SK-N-SH treated with all-trans-retinoic acid at 6 μM for 48 hours (cell line): ENCODE results near the gene DCBLD1.
"Not testable (repeated sequence)": the region's sequence is repeated elsewhere in the genome, so short reads cannot be mapped to it uniquely, and the experiment has no call there.

ENCODE experiments used
- ATAC-seq: fragments of 200-7000 bp; cut with Tn5 transposase; 3 replicates; pipeline ENCODE4 v1.9.1; 2020; ENCODE audit warnings: mild to moderate bottlenecking, moderate library complexity
- ARNTL ChIP-seq: fragments of 450-650 bp; formaldehyde crosslinking; IDR thresholded peaks from 2 replicates; pipeline ENCODE4 v1.5.0; 2020; ENCODE audit warnings: low read depth, mild to moderate bottlenecking, moderate library complexity, borderline replicate concordance
- BACH2 ChIP-seq: fragments of 250-450 bp; sonication (Bioruptor Pico); IDR thresholded peaks from 2 replicates; pipeline ENCODE4 v1.9.0; 2021; ENCODE audit warnings: mild to moderate bottlenecking, borderline replicate concordance
- CREB5 ChIP-seq: fragments of 250-450 bp; sonication (Bioruptor Pico); IDR thresholded peaks from 2 replicates; pipeline ENCODE4 v1.5.1; 2020; ENCODE audit warnings: low read depth, mild to moderate bottlenecking, moderate library complexity
- CSDC2 ChIP-seq: fragments of 250-450 bp; sonication (Bioruptor Pico); IDR thresholded peaks from 2 replicates; pipeline ENCODE4 v1.5.0; 2020; ENCODE audit warnings: mild to moderate bottlenecking, moderate library complexity
- CSRNP3 ChIP-seq: fragments of 250-450 bp; sonication (Bioruptor Pico); IDR thresholded peaks from 2 replicates; pipeline ENCODE4 v1.5.1; 2021; ENCODE audit warnings: mild to moderate bottlenecking, moderate library complexity
- ESRRG ChIP-seq: fragments of 250-450 bp; sonication (Bioruptor Pico); IDR thresholded peaks from 2 replicates; pipeline ENCODE4 v1.6.1; 2021; ENCODE audit warnings: mild to moderate bottlenecking
- GLIS3 ChIP-seq: fragments of 250-450 bp; sonication (Bioruptor Pico); IDR thresholded peaks from 2 replicates; pipeline ENCODE4 v1.5.0; 2020; ENCODE audit warnings: mild to moderate bottlenecking, moderate library complexity
- ISL1 ChIP-seq: fragments of 250-450 bp; sonication (Bioruptor Pico); IDR thresholded peaks from 2 replicates; pipeline ENCODE4 v2.1.2; 2022; ENCODE audit warnings: mild to moderate bottlenecking, moderate library complexity
- OSR1 ChIP-seq: fragments of 250-450 bp; sonication (Bioruptor Pico); IDR thresholded peaks from 2 replicates; pipeline ENCODE4 v1.8.0; 2022; ENCODE audit warnings: moderate library complexity, mild to moderate bottlenecking, inconsistent platforms
- PATZ1 ChIP-seq: fragments of 250-450 bp; sonication (Bioruptor Pico); IDR thresholded peaks from 2 replicates; pipeline ENCODE4 v1.8.0; 2020; ENCODE audit warnings: mild to moderate bottlenecking, moderate library complexity, borderline replicate concordance
- PPARA ChIP-seq: fragments of 250-450 bp; sonication (Bioruptor Pico); IDR thresholded peaks from 2 replicates; pipeline ENCODE4 v1.5.0; 2020; ENCODE audit warnings: mild to moderate bottlenecking, borderline replicate concordance
- RARB ChIP-seq: fragments of 250-450 bp; sonication (Bioruptor Pico); IDR thresholded peaks from 2 replicates; pipeline ENCODE4 v1.8.0; 2021; ENCODE audit warnings: mild to moderate bottlenecking, moderate library complexity
- SNAI2 ChIP-seq: fragments of 250-450 bp; sonication (Bioruptor Pico); IDR thresholded peaks from 2 replicates; pipeline ENCODE4 v1.5.0; 2020; ENCODE audit warnings: mild to moderate bottlenecking, moderate library complexity
- TCF4 ChIP-seq: fragments of 250-450 bp; sonication (Bioruptor Pico); IDR thresholded peaks from 2 replicates; pipeline ENCODE4 v1.8.0; 2021; ENCODE audit warnings: mild to moderate bottlenecking, moderate library complexity, borderline replicate concordance
- TOX ChIP-seq: fragments of 250-450 bp; sonication (Bioruptor Pico); IDR thresholded peaks from 2 replicates; pipeline ENCODE4 v1.8.0; 2021; ENCODE audit warnings: mild to moderate bottlenecking, moderate library complexity, borderline replicate concordance
- ZC3H10 ChIP-seq: fragments of 250-450 bp; sonication (Bioruptor Pico); IDR thresholded peaks from 2 replicates; pipeline ENCODE4 v1.5.1; 2021; ENCODE audit warnings: mild to moderate bottlenecking, moderate library complexity
- ZFP30 ChIP-seq: fragments of 450-650 bp; formaldehyde crosslinking; IDR thresholded peaks from 2 replicates; pipeline ENCODE4 v1.5.0; 2022; ENCODE audit warnings: mild to moderate bottlenecking, moderate library complexity
- ZNF565 ChIP-seq: fragments of 450-650 bp; formaldehyde crosslinking; conservative IDR thresholded peaks from 2 replicates; pipeline ENCODE4 v1.5.0; 2020; ENCODE audit warnings: low read depth, mild to moderate bottlenecking, moderate library complexity
- ZNF70 ChIP-seq: fragments of 450-650 bp; formaldehyde crosslinking; IDR thresholded peaks from 2 replicates; pipeline ENCODE4 v1.5.0; 2020; ENCODE audit warnings: mild to moderate bottlenecking, moderate library complexity
- ZNF8 ChIP-seq: fragments of 450-650 bp; formaldehyde crosslinking; IDR thresholded peaks from 2 replicates; pipeline ENCODE4 v1.5.0; 2020; ENCODE audit warnings: mild to moderate bottlenecking, moderate library complexity
- TF ChIP-seq, protein P1 (sequence below): fragments of 250-450 bp; sonication (Bioruptor Pico); IDR thresholded peaks from 2 replicates; pipeline ENCODE4 v1.8.0; 2021; ENCODE audit warnings: low read depth, mild to moderate bottlenecking, moderate library complexity, borderline replicate concordance
- TF ChIP-seq, protein P2 (sequence below): fragments of 250-450 bp; sonication (Bioruptor Pico); IDR thresholded peaks from 2 replicates; pipeline ENCODE4 v1.5.0; 2020; ENCODE audit warnings: mild to moderate bottlenecking, moderate library complexity

Gene DCBLD1

GRCh38 chr6:117464700-117465099 lies 17.8 kb upstream of the DCBLD1 start:
- TF ChIP-seq ESRRG (CRISPR knock-in tag) (no peak), CSRNP3 (CRISPR knock-in tag) (no peak)
- ATAC-seq = peak; percentile 45

- TF ChIP-seq TOX = no peak
- TF ChIP-seq ZNF8 (CRISPR knock-in tag) = no peak
- no peak for TF ChIP-seq CSDC2 (CRISPR knock-in tag)
- no peak for TF ChIP-seq SNAI2 (CRISPR knock-in tag)
- TF ChIP-seq ARNTL (CRISPR knock-in tag) = no peak
- TF ChIP-seq, protein P1, sequence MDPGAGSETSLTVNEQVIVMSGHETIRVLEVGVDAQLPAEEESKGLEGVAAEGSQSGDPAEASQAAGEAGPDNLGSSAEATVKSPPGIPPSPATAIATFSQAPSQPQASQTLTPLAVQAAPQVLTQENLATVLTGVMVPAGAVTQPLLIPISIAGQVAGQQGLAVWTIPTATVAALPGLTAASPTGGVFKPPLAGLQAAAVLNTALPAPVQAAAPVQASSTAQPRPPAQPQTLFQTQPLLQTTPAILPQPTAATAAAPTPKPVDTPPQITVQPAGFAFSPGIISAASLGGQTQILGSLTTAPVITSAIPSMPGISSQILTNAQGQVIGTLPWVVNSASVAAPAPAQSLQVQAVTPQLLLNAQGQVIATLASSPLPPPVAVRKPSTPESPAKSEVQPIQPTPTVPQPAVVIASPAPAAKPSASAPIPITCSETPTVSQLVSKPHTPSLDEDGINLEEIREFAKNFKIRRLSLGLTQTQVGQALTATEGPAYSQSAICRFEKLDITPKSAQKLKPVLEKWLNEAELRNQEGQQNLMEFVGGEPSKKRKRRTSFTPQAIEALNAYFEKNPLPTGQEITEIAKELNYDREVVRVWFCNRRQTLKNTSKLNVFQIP = no peak
- no peak for TF ChIP-seq GLIS3 (CRISPR knock-in tag)
- no peak for TF ChIP-seq PPARA (CRISPR knock-in tag)
- TF ChIP-seq, protein P2, sequence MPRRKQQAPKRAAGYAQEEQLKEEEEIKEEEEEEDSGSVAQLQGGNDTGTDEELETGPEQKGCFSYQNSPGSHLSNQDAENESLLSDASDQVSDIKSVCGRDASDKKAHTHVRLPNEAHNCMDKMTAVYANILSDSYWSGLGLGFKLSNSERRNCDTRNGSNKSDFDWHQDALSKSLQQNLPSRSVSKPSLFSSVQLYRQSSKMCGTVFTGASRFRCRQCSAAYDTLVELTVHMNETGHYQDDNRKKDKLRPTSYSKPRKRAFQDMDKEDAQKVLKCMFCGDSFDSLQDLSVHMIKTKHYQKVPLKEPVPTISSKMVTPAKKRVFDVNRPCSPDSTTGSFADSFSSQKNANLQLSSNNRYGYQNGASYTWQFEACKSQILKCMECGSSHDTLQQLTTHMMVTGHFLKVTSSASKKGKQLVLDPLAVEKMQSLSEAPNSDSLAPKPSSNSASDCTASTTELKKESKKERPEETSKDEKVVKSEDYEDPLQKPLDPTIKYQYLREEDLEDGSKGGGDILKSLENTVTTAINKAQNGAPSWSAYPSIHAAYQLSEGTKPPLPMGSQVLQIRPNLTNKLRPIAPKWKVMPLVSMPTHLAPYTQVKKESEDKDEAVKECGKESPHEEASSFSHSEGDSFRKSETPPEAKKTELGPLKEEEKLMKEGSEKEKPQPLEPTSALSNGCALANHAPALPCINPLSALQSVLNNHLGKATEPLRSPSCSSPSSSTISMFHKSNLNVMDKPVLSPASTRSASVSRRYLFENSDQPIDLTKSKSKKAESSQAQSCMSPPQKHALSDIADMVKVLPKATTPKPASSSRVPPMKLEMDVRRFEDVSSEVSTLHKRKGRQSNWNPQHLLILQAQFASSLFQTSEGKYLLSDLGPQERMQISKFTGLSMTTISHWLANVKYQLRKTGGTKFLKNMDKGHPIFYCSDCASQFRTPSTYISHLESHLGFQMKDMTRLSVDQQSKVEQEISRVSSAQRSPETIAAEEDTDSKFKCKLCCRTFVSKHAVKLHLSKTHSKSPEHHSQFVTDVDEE (CRISPR knock-in tag) = no peak
- TF ChIP-seq ZNF70 (CRISPR knock-in tag) = no peak
- no peak for TF ChIP-seq CREB5 (CRISPR knock-in tag)
- TF ChIP-seq ESRRG (CRISPR knock-in tag) = no peak
- TF ChIP-seq TCF4 (CRISPR knock-in tag) = no peak
- no peak for TF ChIP-seq PATZ1 (CRISPR knock-in tag)
- no peak for TF ChIP-seq ZC3H10 (CRISPR knock-in tag)
- no peak for TF ChIP-seq ZNF565 (CRISPR knock-in tag)
- no peak for TF ChIP-seq ZFP30 (CRISPR knock-in tag)
- no peak for ATAC-seq
Measured at GRCh38 chr6:117465691-117466090, 16.8 kb upstream of the DCBLD1 start.

DNA sequence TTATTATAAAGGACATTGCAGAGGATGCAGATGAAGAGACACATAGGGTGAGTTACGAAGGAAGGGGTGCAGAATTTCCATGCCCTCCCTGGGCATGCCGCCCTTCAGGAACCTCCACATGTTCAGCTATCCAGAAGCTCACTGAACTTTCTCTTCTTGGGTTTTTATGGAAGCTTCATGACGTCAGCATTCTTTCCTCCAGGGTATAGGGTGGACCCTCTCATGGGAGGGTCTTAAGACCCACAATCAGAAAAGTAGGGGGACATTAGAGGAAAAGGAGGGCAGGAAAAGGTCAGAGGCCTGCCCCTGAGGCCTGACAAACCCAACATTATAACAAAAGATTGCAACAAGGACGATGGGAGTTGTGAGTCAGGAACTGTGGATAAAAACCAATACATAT lies 14.6 kb upstream of the DCBLD1 start:
- no peak for ATAC-seq

DNA sequence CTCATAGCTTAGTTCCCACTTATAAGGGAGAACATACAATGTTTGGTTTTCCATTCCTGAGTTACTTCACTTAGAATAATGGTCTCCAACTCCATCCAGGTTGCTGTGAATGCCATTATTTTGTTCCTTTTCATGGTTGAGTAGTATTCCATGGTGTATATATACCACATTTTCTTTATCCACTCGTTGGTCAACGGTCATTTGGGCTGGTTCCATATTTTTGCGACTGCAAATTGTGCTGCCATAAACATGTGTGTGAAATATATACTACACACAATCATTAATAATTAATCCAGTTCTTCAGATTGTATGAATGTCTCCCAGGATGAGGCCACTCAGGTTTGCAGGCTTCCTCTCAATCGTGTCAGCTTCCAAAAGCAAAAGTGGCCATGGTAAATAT lies 13.9 kb upstream of the DCBLD1 start:
- not testable (repeated sequence) for ATAC-seq

More for the DNA sequence above, 14.6 kb upstream of the DCBLD1 start:
- TF ChIP-seq ARNTL (CRISPR knock-in tag) (no peak), CREB5 (CRISPR knock-in tag) (no peak), BACH2 (CRISPR knock-in tag) (no peak), ZNF8 (CRISPR knock-in tag) (no peak), CSRNP3 (CRISPR knock-in tag) (no peak), CSDC2 (CRISPR knock-in tag) (no peak), ZNF565 (CRISPR knock-in tag) (no peak), TCF4 (CRISPR knock-in tag) (no peak), ISL1 (CRISPR knock-in tag) (no peak), ESRRG (CRISPR knock-in tag) (no peak), OSR1 (CRISPR knock-in tag) (no peak), RARB (CRISPR knock-in tag) (no peak)
